Measurements from ENCODE around the gene PLEKHA5. TPM values are rescaled to one million over a fixed set of nuclear protein-coding genes. Genes with fewer than 3 reads are reported as not detected.

PLEKHA5 gene
- total and polyA plus RNA-seq, 11 donors: 18.1 to 72.2 (median 58.2) TPM

DNA sequence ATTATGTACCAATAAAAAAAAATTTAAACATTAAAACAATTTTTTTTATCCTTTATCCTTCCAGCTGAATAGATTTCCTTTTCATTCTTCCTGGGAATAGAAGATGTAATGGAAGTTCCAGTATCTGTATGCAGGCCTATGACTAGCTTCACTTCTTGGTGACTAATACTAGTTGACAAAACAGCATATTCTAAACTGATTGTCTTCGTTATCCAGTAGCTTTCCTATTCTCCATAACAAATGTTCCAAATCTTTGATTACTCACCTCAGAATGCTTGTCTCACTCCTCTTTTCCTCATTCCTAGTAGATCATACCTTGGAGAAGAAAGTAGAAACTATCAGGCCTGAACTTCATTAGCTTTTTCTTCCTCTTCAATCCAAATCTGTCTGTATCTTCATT is 70.7 kb downstream of the PLEKHA5 start:
- ATAC-seq: no peak
- no peak overlapping the region for H3K27ac ChIP-seq
- H3K9me3 ChIP-seq: no peaks in the 10 kb centered on the region
- no peaks in the 10 kb centered on the region for H3K36me3 ChIP-seq
- H3K4me3 ChIP-seq: no peak overlapping the region
- TF ChIP-seq, protein P1, sequence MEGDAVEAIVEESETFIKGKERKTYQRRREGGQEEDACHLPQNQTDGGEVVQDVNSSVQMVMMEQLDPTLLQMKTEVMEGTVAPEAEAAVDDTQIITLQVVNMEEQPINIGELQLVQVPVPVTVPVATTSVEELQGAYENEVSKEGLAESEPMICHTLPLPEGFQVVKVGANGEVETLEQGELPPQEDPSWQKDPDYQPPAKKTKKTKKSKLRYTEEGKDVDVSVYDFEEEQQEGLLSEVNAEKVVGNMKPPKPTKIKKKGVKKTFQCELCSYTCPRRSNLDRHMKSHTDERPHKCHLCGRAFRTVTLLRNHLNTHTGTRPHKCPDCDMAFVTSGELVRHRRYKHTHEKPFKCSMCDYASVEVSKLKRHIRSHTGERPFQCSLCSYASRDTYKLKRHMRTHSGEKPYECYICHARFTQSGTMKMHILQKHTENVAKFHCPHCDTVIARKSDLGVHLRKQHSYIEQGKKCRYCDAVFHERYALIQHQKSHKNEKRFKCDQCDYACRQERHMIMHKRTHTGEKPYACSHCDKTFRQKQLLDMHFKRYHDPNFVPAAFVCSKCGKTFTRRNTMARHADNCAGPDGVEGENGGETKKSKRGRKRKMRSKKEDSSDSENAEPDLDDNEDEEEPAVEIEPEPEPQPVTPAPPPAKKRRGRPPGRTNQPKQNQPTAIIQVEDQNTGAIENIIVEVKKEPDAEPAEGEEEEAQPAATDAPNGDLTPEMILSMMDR (IDR thresholded peaks at IDR 0.05): no peak
- no peak for TF ChIP-seq POLR2A (IDR thresholded peaks at IDR 0.05)
- peaks cover 0 to 45% (median 16%) of the 10 kb centered on the region in 12 donors for H3K4me1 ChIP-seq
- DNase-seq: no peak
- intact Hi-C loops (cut with DNase I): loop anchor here in 1 of 10 donors (10.0 kb wide), 1 partner anchor 645 kb away; no protein-coding TSS in a partner anchor
- no peaks in the 10 kb centered on the region for H3K27me3 ChIP-seq
- WGBS, 4 donors: 70 to 89% (median 73%) methylated on average over 1 of the region's 1 CpG

DNA sequence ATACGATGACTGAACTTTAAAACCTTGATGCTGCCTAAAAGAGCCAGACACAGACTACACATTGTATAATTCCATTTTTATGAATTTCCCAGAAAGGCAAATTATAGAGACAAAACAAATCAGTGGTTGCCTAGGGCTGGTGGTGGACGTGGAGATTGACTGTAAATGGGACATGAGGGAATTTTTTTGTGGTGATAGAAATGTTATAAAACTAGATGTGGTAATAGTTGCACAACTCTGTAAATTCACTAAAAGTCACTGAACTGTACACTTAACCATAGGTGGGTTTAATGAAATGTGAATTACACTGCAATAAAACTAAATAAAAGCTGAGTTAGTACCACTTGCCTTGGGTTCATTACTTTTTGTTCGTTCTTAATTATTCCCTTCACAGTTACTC is 72.1 kb downstream of the PLEKHA5 start:
- Histone ChIP-seq H3K9me3 (no peaks in the 10 kb centered on the region), H3K4me1 (peaks cover 0 to 46% (median 19%) of the 10 kb centered on the region in 12 donors), H3K36me3 (no peaks in the 10 kb centered on the region), H3K4me3 (no peak overlapping the region), H3K27me3 (no peaks in the 10 kb centered on the region), H3K27ac (no peak overlapping the region)
- ATAC-seq (no peak), DNase-seq (no peak)
- TF ChIP-seq POLR2A (IDR thresholded peaks at IDR 0.05): no peak
- TF ChIP-seq, protein P1 (IDR thresholded peaks at IDR 0.05): no peak
- intact Hi-C loops (cut with DNase I): loop anchor here in 1 of 10 donors (10.0 kb wide), 1 partner anchor 647 kb away; no protein-coding TSS in a partner anchor
- 85 to 95% (median 91%) methylated on average over 3 of the region's 3 CpGs for WGBS, 4 donors

DNA sequence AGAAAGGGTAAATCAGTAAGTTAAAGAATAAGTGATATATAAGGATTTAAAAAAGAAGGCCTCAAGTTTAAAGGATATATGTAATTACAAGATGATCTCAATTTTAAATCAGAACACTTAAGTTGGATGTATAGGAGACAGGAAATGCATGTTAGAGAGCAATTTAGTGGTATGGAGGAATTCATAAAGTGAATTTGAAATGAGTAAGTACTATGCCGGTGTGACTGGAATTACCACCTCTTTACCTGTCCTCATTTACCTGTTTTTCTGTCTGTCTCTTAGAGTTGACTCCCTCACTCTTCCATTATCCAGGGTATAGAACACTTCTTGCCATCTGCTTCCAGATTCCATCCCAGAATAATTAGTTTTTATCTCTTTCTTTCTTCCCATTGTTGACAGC is 73.5 kb downstream of the PLEKHA5 start:
- Histone ChIP-seq H3K4me1 (peaks cover 0 to 42% (median 14%) of the 10 kb centered on the region in 12 donors), H3K27ac (no peak overlapping the region), H3K9me3 (no peaks in the 10 kb centered on the region), H3K27me3 (no peaks in the 10 kb centered on the region), H3K4me3 (no peak overlapping the region), H3K36me3 (no peaks in the 10 kb centered on the region)
- 92 to 97% (median 95%) methylated on average over 1 of the region's 1 CpG for WGBS, 4 donors
- intact Hi-C loops (cut with DNase I): loop anchor here in 1 of 10 donors (10.0 kb wide), 1 partner anchor 648 kb away; no protein-coding TSS in a partner anchor
- no peak for ATAC-seq
- DNase-seq: no peak
- TF ChIP-seq, protein P1 (IDR thresholded peaks at IDR 0.05): no peak
- no peak for TF ChIP-seq POLR2A (IDR thresholded peaks at IDR 0.05)

DNA sequence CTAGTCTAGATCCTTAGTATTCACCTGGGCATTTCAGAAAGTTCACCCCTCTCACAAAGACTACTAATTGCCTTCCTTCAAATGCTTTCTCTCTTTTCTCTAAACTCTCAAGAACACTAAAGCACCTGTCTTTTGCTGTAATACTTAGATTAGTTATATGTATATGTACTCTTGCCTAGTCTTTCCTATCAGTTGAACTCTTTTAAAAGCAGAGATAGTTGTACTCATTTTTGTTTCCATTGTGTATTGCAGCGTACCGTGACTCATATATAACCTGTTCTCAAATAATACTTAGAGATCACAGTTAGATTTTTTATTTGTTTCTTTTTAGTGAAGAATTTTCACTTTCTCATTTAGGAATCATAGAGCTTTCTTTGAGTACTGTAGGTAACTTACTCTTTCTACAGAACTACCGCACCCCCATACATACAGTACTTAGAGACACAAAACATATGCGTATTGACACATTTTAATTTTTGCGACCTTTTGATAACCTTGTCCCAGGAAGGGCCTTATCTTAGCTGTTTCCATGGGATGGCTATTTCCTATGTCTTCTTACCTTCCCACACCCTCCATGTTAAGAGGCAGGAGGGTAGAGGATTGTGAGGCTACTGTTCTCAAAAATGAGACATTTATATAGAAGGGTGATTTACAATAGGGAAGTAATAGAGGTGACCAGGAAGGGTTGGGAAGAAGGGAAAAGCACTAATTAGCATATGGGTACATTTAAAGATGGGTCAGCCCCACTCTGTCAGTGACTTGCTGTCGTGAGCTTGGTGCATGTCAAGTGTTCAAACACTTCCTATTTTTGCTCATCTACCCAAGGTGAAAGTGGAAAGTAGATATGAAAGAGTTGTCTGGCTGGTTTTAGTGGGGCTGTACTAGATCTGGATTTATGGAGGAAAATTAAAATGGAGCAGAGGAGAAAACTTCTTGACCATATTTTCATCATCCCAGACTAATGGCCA is 74.3 kb downstream of the PLEKHA5 start:
- H3K4me3 ChIP-seq: no peak overlapping the region
- DNase-seq (no peak), ATAC-seq (peak in 3 of 4 donors; percentile 32 to 36 (median 34))
- H3K9me3 ChIP-seq: peaks cover 0 to 1% (median 0%) of the 10 kb centered on the region in 12 donors
- intact Hi-C loops (cut with DNase I): loop anchor here in 1 of 10 donors (10.0 kb wide), 1 partner anchor 649 kb away; no protein-coding TSS in a partner anchor
- TF ChIP-seq POLR2A (IDR thresholded peaks at IDR 0.05): no peak
- TF ChIP-seq, protein P1 (IDR thresholded peaks at IDR 0.05): no peak
- H3K27ac ChIP-seq: no peak overlapping the region
- peaks cover 0 to 37% (median 9%) of the 10 kb centered on the region in 12 donors for H3K4me1 ChIP-seq
- WGBS, 4 donors: 82 to 88% (median 86%) methylated on average over 6 of the region's 6 CpGs
- H3K36me3 ChIP-seq: no peaks in the 10 kb centered on the region
- no peaks in the 10 kb centered on the region for H3K27me3 ChIP-seq

Data from heart left ventricle (tissue), 16 donors.